Measurements from ENCODE around the gene SIGLEC6.

The SIGLEC6 gene

GRCh38 chr19:51539821-51540366, 8.4 kb upstream of the SIGLEC6 start:
- H3K4me1 ChIP-seq (ENCODE audit: control insufficient read depth in 1 of 2, insufficient read depth in 2 of 2, low read length in 2 of 2), result no peaks in the 10 kb centered on the region
- H3K27ac ChIP-seq (ENCODE audit: low read depth, low read length), result no peak overlapping the region
- H3K4me3 ChIP-seq (ENCODE audit: low read depth in 1 of 2, low read length in 2 of 2), result no peak overlapping the region
- no peak overlapping the region for H3K9ac ChIP-seq (ENCODE audit: low read depth in 1 of 2, low read length in 2 of 2)
- H3K27me3 ChIP-seq (ENCODE audit: control insufficient read depth in 1 of 2, insufficient read depth in 2 of 2, low read length in 2 of 2), result peaks cover 7 to 13% of the 10 kb centered on the region in 2 donors
- no peaks in the 10 kb centered on the region for H3K36me3 ChIP-seq (ENCODE audit: control insufficient read depth in 1 of 2, insufficient read depth in 2 of 2, low read length in 2 of 2)
- H3K9me3 ChIP-seq (ENCODE audit: control insufficient read depth in 1 of 2, low read length in 2 of 2), result no peaks in the 10 kb centered on the region

- Histone ChIP-seq H3K36me3 (ENCODE audit: control insufficient read depth in 1 of 2, insufficient read depth in 2 of 2, low read length in 2 of 2) (no peaks in the 10 kb centered on the region), H3K9ac (ENCODE audit: low read depth in 1 of 2, low read length in 2 of 2) (no peak overlapping the region), H3K4me1 (ENCODE audit: control insufficient read depth in 1 of 2, insufficient read depth in 2 of 2, low read length in 2 of 2) (no peaks in the 10 kb centered on the region), H3K4me3 (ENCODE audit: low read depth in 1 of 2, low read length in 2 of 2) (no peak overlapping the region), H3K27me3 (ENCODE audit: control insufficient read depth in 1 of 2, insufficient read depth in 2 of 2, low read length in 2 of 2) (peaks cover 7 to 11% of the 10 kb centered on the region in 2 donors), H3K9me3 (ENCODE audit: control insufficient read depth in 1 of 2, low read length in 2 of 2) (no peaks in the 10 kb centered on the region), H3K27ac (ENCODE audit: low read depth, low read length) (no peak overlapping the region)
Measured at GRCh38 chr19:51535535-51535934, 4.1 kb upstream of the SIGLEC6 start.

- Histone ChIP-seq H3K9me3 (ENCODE audit: control insufficient read depth in 1 of 2, low read length in 2 of 2) (no peaks in the 10 kb centered on the region), H3K4me3 (ENCODE audit: low read depth in 1 of 2, low read length in 2 of 2) (no peak overlapping the region), H3K27me3 (ENCODE audit: control insufficient read depth in 1 of 2, insufficient read depth in 2 of 2, low read length in 2 of 2) (peaks cover 0 to 3% of the 10 kb centered on the region in 2 donors)
Measured at GRCh38 chr19:51530616-51531015, 854 bp downstream of the SIGLEC6 start.

GRCh38 chr19:51529301-51529700, 2.2 kb downstream of the SIGLEC6 start:
- no peak overlapping the region for H3K9ac ChIP-seq (ENCODE audit: low read depth in 1 of 2, low read length in 2 of 2)

More at GRCh38 chr19:51530616-51531015, 854 bp downstream of the SIGLEC6 start:
- Histone ChIP-seq H3K4me1 (ENCODE audit: control insufficient read depth in 1 of 2, insufficient read depth in 2 of 2, low read length in 2 of 2) (no peaks in the 10 kb centered on the region), H3K27ac (ENCODE audit: low read depth, low read length) (no peak overlapping the region), H3K36me3 (ENCODE audit: control insufficient read depth in 1 of 2, insufficient read depth in 2 of 2, low read length in 2 of 2) (no peaks in the 10 kb centered on the region), H3K9ac (ENCODE audit: low read depth in 1 of 2, low read length in 2 of 2) (no peak overlapping the region)

GRCh38 chr19:51525651-51526050, 5.8 kb downstream of the SIGLEC6 start:
- no peak overlapping the region for H3K9ac ChIP-seq (ENCODE audit: low read depth in 1 of 2, low read length in 2 of 2)
- H3K27ac ChIP-seq (ENCODE audit: low read depth, low read length), result no peak overlapping the region
- H3K9me3 ChIP-seq (ENCODE audit: control insufficient read depth in 1 of 2, low read length in 2 of 2), result no peaks in the 10 kb centered on the region
- H3K4me1 ChIP-seq (ENCODE audit: control insufficient read depth in 1 of 2, insufficient read depth in 2 of 2, low read length in 2 of 2), result no peaks in the 10 kb centered on the region
- H3K27me3 ChIP-seq (ENCODE audit: control insufficient read depth in 1 of 2, insufficient read depth in 2 of 2, low read length in 2 of 2), result peaks cover 0 to 3% of the 10 kb centered on the region in 2 donors
- H3K36me3 ChIP-seq (ENCODE audit: control insufficient read depth in 1 of 2, insufficient read depth in 2 of 2, low read length in 2 of 2), result no peaks in the 10 kb centered on the region
- no peak overlapping the region for H3K4me3 ChIP-seq (ENCODE audit: low read depth in 1 of 2, low read length in 2 of 2)

More at GRCh38 chr19:51529301-51529700, 2.2 kb downstream of the SIGLEC6 start:
- H3K9me3 ChIP-seq (ENCODE audit: control insufficient read depth in 1 of 2, low read length in 2 of 2), result no peaks in the 10 kb centered on the region
- H3K4me3 ChIP-seq (ENCODE audit: low read depth in 1 of 2, low read length in 2 of 2), result no peak overlapping the region
- H3K27ac ChIP-seq (ENCODE audit: low read depth, low read length), result no peak overlapping the region
- H3K36me3 ChIP-seq (ENCODE audit: control insufficient read depth in 1 of 2, insufficient read depth in 2 of 2, low read length in 2 of 2), result no peaks in the 10 kb centered on the region
- H3K4me1 ChIP-seq (ENCODE audit: control insufficient read depth in 1 of 2, insufficient read depth in 2 of 2, low read length in 2 of 2), result no peaks in the 10 kb centered on the region
- peaks cover 0 to 3% of the 10 kb centered on the region in 2 donors for H3K27me3 ChIP-seq (ENCODE audit: control insufficient read depth in 1 of 2, insufficient read depth in 2 of 2, low read length in 2 of 2)

GRCh38 chr19:51524666-51525264, 6.7 kb downstream of the SIGLEC6 start:
- peaks cover 0 to 3% of the 10 kb centered on the region in 2 donors for H3K27me3 ChIP-seq (ENCODE audit: control insufficient read depth in 1 of 2, insufficient read depth in 2 of 2, low read length in 2 of 2)
- no peak overlapping the region for H3K9ac ChIP-seq (ENCODE audit: low read depth in 1 of 2, low read length in 2 of 2)
- no peaks in the 10 kb centered on the region for H3K36me3 ChIP-seq (ENCODE audit: control insufficient read depth in 1 of 2, insufficient read depth in 2 of 2, low read length in 2 of 2)
- H3K4me1 ChIP-seq (ENCODE audit: control insufficient read depth in 1 of 2, insufficient read depth in 2 of 2, low read length in 2 of 2), result no peaks in the 10 kb centered on the region
- no peak overlapping the region for H3K27ac ChIP-seq (ENCODE audit: low read depth, low read length)
- H3K4me3 ChIP-seq (ENCODE audit: low read depth in 1 of 2, low read length in 2 of 2), result no peak overlapping the region
- no peaks in the 10 kb centered on the region for H3K9me3 ChIP-seq (ENCODE audit: control insufficient read depth in 1 of 2, low read length in 2 of 2)

GRCh38 chr19:51521781-51522180, 9.7 kb downstream of the SIGLEC6 start:
- no peak overlapping the region for H3K9ac ChIP-seq (ENCODE audit: low read depth in 1 of 2, low read length in 2 of 2)
- no peaks in the 10 kb centered on the region for H3K9me3 ChIP-seq (ENCODE audit: control insufficient read depth in 1 of 2, low read length in 2 of 2)
- H3K27me3 ChIP-seq (ENCODE audit: control insufficient read depth in 1 of 2, insufficient read depth in 2 of 2, low read length in 2 of 2), result peaks cover 0 to 3% of the 10 kb centered on the region in 2 donors
- H3K4me3 ChIP-seq (ENCODE audit: low read depth in 1 of 2, low read length in 2 of 2), result no peak overlapping the region
- H3K27ac ChIP-seq (ENCODE audit: low read depth, low read length), result no peak overlapping the region
- no peaks in the 10 kb centered on the region for H3K36me3 ChIP-seq (ENCODE audit: control insufficient read depth in 1 of 2, insufficient read depth in 2 of 2, low read length in 2 of 2)
- no peaks in the 10 kb centered on the region for H3K4me1 ChIP-seq (ENCODE audit: control insufficient read depth in 1 of 2, insufficient read depth in 2 of 2, low read length in 2 of 2)

- Histone ChIP-seq H3K9me3 (ENCODE audit: control insufficient read depth in 1 of 2, low read length in 2 of 2) (no peaks in the 10 kb centered on the region), H3K27me3 (ENCODE audit: control insufficient read depth in 1 of 2, insufficient read depth in 2 of 2, low read length in 2 of 2) (peaks cover 0 to 3% of the 10 kb centered on the region in 2 donors), H3K4me3 (ENCODE audit: low read depth in 1 of 2, low read length in 2 of 2) (no peak overlapping the region), H3K9ac (ENCODE audit: low read depth in 1 of 2, low read length in 2 of 2) (no peak overlapping the region), H3K36me3 (ENCODE audit: control insufficient read depth in 1 of 2, insufficient read depth in 2 of 2, low read length in 2 of 2) (no peaks in the 10 kb centered on the region), H3K27ac (ENCODE audit: low read depth, low read length) (no peak overlapping the region), H3K4me1 (ENCODE audit: control insufficient read depth in 1 of 2, insufficient read depth in 2 of 2, low read length in 2 of 2) (no peaks in the 10 kb centered on the region)
Measured at GRCh38 chr19:51521357-51521756, 10.1 kb downstream of the SIGLEC6 start.

GRCh38 chr19:51520728-51521127, 10.7 kb downstream of the SIGLEC6 start:
- no peaks in the 10 kb centered on the region for H3K9me3 ChIP-seq (ENCODE audit: control insufficient read depth in 1 of 2, low read length in 2 of 2)
- H3K27ac ChIP-seq (ENCODE audit: low read depth, low read length), result no peak overlapping the region
- H3K9ac ChIP-seq (ENCODE audit: low read depth in 1 of 2, low read length in 2 of 2), result no peak overlapping the region
- no peak overlapping the region for H3K4me3 ChIP-seq (ENCODE audit: low read depth in 1 of 2, low read length in 2 of 2)
- H3K4me1 ChIP-seq (ENCODE audit: control insufficient read depth in 1 of 2, insufficient read depth in 2 of 2, low read length in 2 of 2), result no peaks in the 10 kb centered on the region
- H3K27me3 ChIP-seq (ENCODE audit: control insufficient read depth in 1 of 2, insufficient read depth in 2 of 2, low read length in 2 of 2), result peaks cover 0 to 3% of the 10 kb centered on the region in 2 donors
- no peaks in the 10 kb centered on the region for H3K36me3 ChIP-seq (ENCODE audit: control insufficient read depth in 1 of 2, insufficient read depth in 2 of 2, low read length in 2 of 2)

GRCh38 chr19:51514866-51515481, 16.5 kb downstream of the SIGLEC6 start:
- Histone ChIP-seq H3K9me3 (ENCODE audit: control insufficient read depth in 1 of 2, low read length in 2 of 2) (no peaks in the 10 kb centered on the region), H3K27me3 (ENCODE audit: control insufficient read depth in 1 of 2, insufficient read depth in 2 of 2, low read length in 2 of 2) (no peaks in the 10 kb centered on the region), H3K4me1 (ENCODE audit: control insufficient read depth in 1 of 2, insufficient read depth in 2 of 2, low read length in 2 of 2) (no peaks in the 10 kb centered on the region), H3K4me3 (ENCODE audit: low read depth in 1 of 2, low read length in 2 of 2) (no peak overlapping the region), H3K36me3 (ENCODE audit: control insufficient read depth in 1 of 2, insufficient read depth in 2 of 2, low read length in 2 of 2) (no peaks in the 10 kb centered on the region), H3K9ac (ENCODE audit: low read depth in 1 of 2, low read length in 2 of 2) (no peak overlapping the region), H3K27ac (ENCODE audit: low read depth, low read length) (no peak overlapping the region)

All from duodenal mucosa (tissue), 2 donors.